GM12874 (cell line): ENCODE measurements around the gene GSTCD.

Experiments used
- TF ChIP-seq, protein P1 (sequence below): IDR thresholded peaks from 2 replicates; pipeline ENCODE4 v1.5.1; 2011; ENCODE audit warnings: low read depth, mild to moderate bottlenecking, control low read depth, low read length, moderate library complexity; ENCODE audit not compliant: insufficient read depth

Gene GSTCD

DNA sequence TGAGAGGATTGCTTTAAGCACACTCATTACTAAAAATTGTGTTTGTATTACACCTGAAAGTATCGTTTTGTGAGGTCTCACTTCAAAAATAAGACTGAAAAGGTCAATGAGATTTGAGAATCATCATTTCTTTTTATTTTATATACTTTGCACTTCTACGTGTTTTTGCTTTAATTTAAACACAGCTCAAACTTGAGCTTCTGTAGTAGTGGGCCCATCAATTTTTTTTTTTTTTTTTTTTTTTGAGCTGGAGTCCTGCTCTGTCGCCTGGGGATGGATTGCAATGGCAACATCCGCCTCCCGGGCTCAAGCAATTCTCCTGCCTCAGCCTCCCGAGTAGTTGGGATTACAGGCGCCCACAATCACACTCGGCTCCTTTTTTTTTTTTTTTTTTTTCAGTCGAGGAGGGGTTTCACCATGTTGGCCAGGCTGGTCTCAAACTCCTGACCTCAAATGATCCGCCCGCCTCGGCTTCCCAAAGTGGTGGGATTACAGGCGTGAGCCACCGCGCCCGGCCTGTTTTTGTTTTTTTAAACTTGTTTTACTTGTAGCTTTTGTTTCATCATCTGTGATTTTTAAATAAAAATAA, 1.5 kb downstream of the GSTCD start:
- TF ChIP-seq, protein P1, sequence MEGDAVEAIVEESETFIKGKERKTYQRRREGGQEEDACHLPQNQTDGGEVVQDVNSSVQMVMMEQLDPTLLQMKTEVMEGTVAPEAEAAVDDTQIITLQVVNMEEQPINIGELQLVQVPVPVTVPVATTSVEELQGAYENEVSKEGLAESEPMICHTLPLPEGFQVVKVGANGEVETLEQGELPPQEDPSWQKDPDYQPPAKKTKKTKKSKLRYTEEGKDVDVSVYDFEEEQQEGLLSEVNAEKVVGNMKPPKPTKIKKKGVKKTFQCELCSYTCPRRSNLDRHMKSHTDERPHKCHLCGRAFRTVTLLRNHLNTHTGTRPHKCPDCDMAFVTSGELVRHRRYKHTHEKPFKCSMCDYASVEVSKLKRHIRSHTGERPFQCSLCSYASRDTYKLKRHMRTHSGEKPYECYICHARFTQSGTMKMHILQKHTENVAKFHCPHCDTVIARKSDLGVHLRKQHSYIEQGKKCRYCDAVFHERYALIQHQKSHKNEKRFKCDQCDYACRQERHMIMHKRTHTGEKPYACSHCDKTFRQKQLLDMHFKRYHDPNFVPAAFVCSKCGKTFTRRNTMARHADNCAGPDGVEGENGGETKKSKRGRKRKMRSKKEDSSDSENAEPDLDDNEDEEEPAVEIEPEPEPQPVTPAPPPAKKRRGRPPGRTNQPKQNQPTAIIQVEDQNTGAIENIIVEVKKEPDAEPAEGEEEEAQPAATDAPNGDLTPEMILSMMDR, result no peak

GRCh38 chr4:105710678-105711077, 2.1 kb downstream of the GSTCD start:
- TF ChIP-seq, protein P1, result no peak

DNA sequence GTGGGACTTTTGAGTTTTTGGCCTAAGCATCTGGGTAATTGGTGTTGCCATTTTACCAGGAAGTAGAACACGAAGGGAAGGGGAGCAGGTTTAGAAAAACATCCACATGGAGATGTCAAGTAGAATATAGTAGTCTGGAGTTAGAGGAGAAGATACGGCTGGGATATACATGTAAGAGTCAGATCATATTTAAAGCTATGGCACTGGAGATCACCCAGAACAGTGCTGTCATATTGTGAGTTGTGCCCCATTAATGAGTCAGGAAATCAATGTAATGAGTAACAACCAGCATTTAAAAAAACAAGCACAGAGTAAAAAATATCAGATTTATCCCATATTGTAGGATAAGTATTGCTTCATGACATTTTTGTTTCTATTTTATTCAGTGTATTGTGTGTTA, 4.2 kb downstream of the GSTCD start:
- TF ChIP-seq, protein P1, result no peak

DNA sequence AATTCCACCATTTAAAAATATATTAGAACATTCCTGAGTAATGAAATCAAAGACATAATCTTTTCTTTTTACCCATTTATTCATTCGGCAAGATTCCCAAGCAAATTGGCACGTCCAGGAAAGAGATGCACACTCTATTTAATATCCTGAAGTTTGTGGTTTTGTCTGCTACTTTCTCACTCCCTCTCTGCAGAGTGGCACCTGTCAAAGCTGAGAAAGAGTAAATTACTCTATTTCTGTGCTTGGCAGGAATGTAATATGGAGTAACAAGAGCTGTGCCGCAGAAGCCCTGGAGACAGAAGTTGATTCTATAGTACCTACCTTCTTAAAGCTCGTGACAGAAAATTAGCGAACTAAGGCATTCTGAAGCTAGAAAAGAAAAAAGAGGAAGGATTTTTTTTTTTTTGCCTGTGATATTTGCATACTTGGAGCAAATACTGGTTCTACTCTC, 5.5 kb downstream of the GSTCD start:
- TF ChIP-seq, protein P1, result no peak

GRCh38 chr4:105714932-105715331, 6.3 kb downstream of the GSTCD start:
- TF ChIP-seq, protein P1, result no peak

DNA sequence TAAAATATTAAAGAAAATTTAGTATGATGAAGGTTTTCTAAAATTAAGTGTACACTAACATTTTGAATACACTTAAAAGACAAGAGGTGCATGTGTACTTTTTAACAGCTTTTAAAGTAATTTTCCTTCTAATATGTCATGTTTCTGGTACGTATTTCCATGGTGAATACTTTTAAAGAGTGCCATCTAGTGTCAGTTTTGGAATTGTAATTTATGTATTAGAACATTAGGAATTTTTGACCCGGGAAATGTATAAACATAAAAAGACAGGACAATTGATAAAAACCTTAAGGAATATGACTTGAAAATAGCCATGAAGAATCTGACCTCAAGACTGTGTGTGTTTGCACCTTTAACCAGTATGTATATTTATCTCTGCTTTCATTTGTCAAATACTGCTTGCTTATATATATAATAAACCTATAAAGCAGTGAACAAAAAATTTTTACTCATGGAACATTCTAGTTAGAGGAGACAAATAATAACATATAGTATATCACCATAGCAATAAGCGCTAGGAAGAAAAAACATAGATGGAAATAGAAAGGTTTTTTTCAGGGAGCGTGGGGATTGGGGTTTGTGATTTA, 7.2 kb downstream of the GSTCD start:
- TF ChIP-seq, protein P1, result no peak

GRCh38 chr4:105719204-105719603, 10.6 kb downstream of the GSTCD start:
- TF ChIP-seq, protein P1, result no peak
